MM.1S (cell line): ENCODE data around the gene FOXD2.

Experiments
- DNase-seq: peaks from one replicate; pipeline ENCODE4 v3.0.0-alpha.2; 2015
- H2AFZ ChIP-seq: fragments of 300-600 bp; sonication (generic); 2 replicates; pipeline ENCODE4 v1.6.0; 2016; ENCODE audit warnings: antibody characterized with exemption, low read length
- H3F3A ChIP-seq: fragments of 300-600 bp; sonication (generic); 2 replicates; pipeline ENCODE4 v1.6.1; 2016; ENCODE audit warnings: mild to moderate bottlenecking, antibody characterized with exemption, low read length, moderate library complexity, mixed read lengths; ENCODE audit not compliant: insufficient read depth
- H3K27ac ChIP-seq: fragments of 300-600 bp; sonication (generic); 2 replicates; pipeline ENCODE4 v1.5.1; 2016; ENCODE audit warnings: mild to moderate bottlenecking, low read length
- H3K27me3 ChIP-seq: fragments of 300-600 bp; sonication (generic); replicated peaks from 2 replicates; pipeline ENCODE4 v1.6.0; 2016; ENCODE audit warnings: low read length; ENCODE audit not compliant: insufficient read depth
- H3K36me3 ChIP-seq: fragments of 300-600 bp; sonication (generic); replicated peaks from 2 replicates; pipeline ENCODE4 v1.6.1; 2016; ENCODE audit warnings: mild to moderate bottlenecking, low read length, mixed read lengths; ENCODE audit not compliant: insufficient read depth
- H3K4me1 ChIP-seq: fragments of 300-600 bp; sonication (generic); 2 replicates; pipeline ENCODE4 v1.6.1; 2016; ENCODE audit warnings: low read length, mixed read lengths
- H3K4me2 ChIP-seq: fragments of 300-600 bp; sonication (generic); 2 replicates; pipeline ENCODE4 v1.6.0; 2016; ENCODE audit warnings: low read depth, low read length
- H3K4me3 ChIP-seq: fragments of 300-600 bp; sonication (generic); 2 replicates; pipeline ENCODE4 v1.5.1; 2016; ENCODE audit warnings: low read length, mixed read lengths
- H3K79me2 ChIP-seq: fragments of 300-600 bp; sonication (generic); 2 replicates; pipeline ENCODE4 v1.6.1; 2016; ENCODE audit warnings: mixed run types, low read length, mixed read lengths
- H3K9ac ChIP-seq: fragments of 300-600 bp; sonication (generic); 2 replicates; pipeline ENCODE4 v1.6.1; 2016; ENCODE audit warnings: low read length, mixed read lengths
- H3K9me2 ChIP-seq: fragments of 300-600 bp; sonication (generic); replicated peaks from 2 replicates; pipeline ENCODE4 v1.6.1; 2016; ENCODE audit warnings: mild to moderate bottlenecking, low read length, mixed read lengths; ENCODE audit not compliant: insufficient read depth
- H3K9me3 ChIP-seq: fragments of 300-600 bp; sonication (generic); replicated peaks from 2 replicates; pipeline ENCODE4 v1.6.1; 2016; ENCODE audit warnings: mild to moderate bottlenecking, low read length, mixed read lengths; ENCODE audit not compliant: insufficient read depth
- H4K20me1 ChIP-seq: fragments of 300-600 bp; sonication (generic); 2 replicates; pipeline ENCODE4 v1.6.1; 2016; ENCODE audit warnings: mild to moderate bottlenecking, low read length, moderate library complexity, mixed read lengths; ENCODE audit not compliant: insufficient read depth
- EZH2 ChIP-seq: fragments of 300-600 bp; sonication (generic); optimal IDR thresholded peaks from 2 replicates; pipeline ENCODE3; 2017; ENCODE audit warnings: low read depth, mild to moderate bottlenecking, antibody characterized with exemption, low read length, mixed read lengths
- EZH2phosphoT487 ChIP-seq: fragments of 300-600 bp; sonication (generic); IDR thresholded peaks from 2 replicates; pipeline ENCODE4 v1.6.1; 2018; ENCODE audit warnings: antibody characterized with exemption, low read length
- TF ChIP-seq, protein P1 (sequence below): fragments of 300-600 bp; sonication (generic); IDR thresholded peaks from 2 replicates; pipeline ENCODE4 v1.5.1; 2016; ENCODE audit warnings: antibody characterized with exemption, low read length, mixed read lengths

FOXD2 gene

DNA sequence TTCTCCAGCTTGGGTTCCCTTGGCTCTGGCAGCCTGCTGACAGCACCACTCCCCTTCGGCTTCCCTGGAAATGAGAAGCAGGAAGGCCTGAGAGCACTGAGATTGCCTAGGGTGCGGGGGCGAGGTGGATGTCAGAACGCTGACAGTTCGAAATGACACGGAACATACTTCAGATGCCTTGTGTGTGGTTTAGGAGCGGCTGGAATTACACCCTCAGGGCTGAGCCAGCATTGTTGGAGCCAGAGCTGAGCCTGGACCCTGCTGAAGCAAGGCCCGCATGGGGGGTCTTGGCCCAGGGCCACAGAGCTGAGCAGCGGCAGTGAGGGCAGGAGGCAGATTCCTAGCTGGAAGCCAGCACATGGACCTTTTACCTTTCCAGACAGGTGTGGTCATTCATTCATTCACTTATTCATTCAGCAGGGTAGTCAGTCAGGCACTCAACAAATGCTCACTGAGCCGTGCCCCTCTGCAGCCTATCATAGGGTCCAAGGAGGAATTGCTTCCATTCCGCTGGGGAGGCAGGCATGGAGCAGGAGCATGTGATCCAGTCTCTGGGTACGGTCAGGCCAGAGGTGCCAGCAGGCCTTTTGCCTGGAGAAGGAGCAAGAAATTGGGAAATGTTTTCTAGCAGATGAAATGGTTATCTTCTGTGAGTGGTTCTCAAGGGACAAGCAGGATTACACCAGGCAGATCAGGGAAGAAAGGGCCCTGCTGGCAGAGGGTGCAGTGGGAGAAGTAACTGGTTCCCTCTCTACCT is 28.4 kb upstream of the FOXD2 start:
- Histone ChIP-seq H3K27me3 (no peaks in the 10 kb centered on the region), H3K4me1 (no peaks in the 10 kb centered on the region), H3K9me2 (no peaks in the 10 kb centered on the region), H3K36me3 (no peaks in the 10 kb centered on the region), H4K20me1 (no peaks in the 10 kb centered on the region), H3K4me2 (no peak overlapping the region), H2AFZ (no peak overlapping the region), H3K4me3 (no peak overlapping the region), H3K27ac (no peak overlapping the region), H3K79me2 (no peaks in the 10 kb centered on the region), H3F3A (no peaks in the 10 kb centered on the region), H3K9ac (no peak overlapping the region), H3K9me3 (no peaks in the 10 kb centered on the region)
- DNase-seq: no peak
- no peak for TF ChIP-seq EZH2phosphoT487
- TF ChIP-seq, protein P1, sequence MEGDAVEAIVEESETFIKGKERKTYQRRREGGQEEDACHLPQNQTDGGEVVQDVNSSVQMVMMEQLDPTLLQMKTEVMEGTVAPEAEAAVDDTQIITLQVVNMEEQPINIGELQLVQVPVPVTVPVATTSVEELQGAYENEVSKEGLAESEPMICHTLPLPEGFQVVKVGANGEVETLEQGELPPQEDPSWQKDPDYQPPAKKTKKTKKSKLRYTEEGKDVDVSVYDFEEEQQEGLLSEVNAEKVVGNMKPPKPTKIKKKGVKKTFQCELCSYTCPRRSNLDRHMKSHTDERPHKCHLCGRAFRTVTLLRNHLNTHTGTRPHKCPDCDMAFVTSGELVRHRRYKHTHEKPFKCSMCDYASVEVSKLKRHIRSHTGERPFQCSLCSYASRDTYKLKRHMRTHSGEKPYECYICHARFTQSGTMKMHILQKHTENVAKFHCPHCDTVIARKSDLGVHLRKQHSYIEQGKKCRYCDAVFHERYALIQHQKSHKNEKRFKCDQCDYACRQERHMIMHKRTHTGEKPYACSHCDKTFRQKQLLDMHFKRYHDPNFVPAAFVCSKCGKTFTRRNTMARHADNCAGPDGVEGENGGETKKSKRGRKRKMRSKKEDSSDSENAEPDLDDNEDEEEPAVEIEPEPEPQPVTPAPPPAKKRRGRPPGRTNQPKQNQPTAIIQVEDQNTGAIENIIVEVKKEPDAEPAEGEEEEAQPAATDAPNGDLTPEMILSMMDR: no peak
- no peak for TF ChIP-seq EZH2

DNA sequence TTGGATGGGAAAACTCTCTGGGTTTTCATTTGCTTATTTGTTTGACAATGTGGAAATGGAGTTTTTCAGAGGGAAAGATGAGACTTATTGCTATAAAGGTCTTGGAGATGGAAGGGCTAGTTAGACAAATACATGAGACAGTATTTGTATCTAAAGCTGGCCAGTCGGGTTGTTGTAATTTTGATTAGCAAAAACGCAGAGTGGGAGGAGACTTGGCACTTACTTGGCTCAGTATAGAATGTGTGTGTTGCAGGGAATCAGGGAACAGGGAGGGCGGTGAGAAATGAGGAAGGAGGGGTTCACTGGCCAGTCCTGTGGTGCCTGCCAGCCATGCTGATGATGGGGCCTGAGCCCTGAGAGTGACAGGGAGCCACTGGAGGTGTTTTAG is 27.8 kb upstream of the FOXD2 start:
- Histone ChIP-seq H3K9ac (no peak overlapping the region), H3K36me3 (no peaks in the 10 kb centered on the region), H3K27me3 (no peaks in the 10 kb centered on the region), H3K4me2 (no peak overlapping the region), H3K79me2 (no peaks in the 10 kb centered on the region), H3K4me1 (no peaks in the 10 kb centered on the region), H3K4me3 (no peak overlapping the region), H2AFZ (no peak overlapping the region), H3K27ac (no peak overlapping the region), H4K20me1 (no peaks in the 10 kb centered on the region), H3K9me3 (no peaks in the 10 kb centered on the region), H3F3A (no peaks in the 10 kb centered on the region), H3K9me2 (no peaks in the 10 kb centered on the region)
- no peak for DNase-seq
- TF ChIP-seq, protein P1: no peak
- TF ChIP-seq EZH2phosphoT487: no peak
- TF ChIP-seq EZH2: no peak

DNA sequence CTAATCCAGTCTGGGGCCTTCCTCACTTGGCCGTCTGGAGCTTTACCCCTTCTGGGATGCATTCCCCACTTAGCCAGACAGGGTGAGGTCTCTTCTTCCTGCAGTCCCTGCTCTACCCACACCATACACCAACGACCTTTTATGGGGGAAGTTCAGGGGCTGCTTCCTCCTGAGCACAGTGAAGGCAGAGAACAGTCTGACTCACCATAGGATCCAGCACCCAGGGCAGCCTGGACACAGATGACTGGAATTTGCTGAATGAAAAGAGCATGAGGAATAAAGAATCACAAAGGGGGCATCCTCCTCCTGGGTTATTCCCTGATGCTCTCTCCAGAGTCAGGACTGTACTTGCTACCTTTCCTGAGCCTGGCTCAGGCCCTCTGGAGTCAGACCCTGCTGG is 26.4 kb upstream of the FOXD2 start:
- Histone ChIP-seq H3K36me3 (no peaks in the 10 kb centered on the region), H3F3A (no peaks in the 10 kb centered on the region), H4K20me1 (no peaks in the 10 kb centered on the region), H3K4me2 (no peak overlapping the region), H3K9me3 (no peaks in the 10 kb centered on the region), H3K27me3 (no peaks in the 10 kb centered on the region), H3K4me1 (no peaks in the 10 kb centered on the region), H2AFZ (no peak overlapping the region), H3K4me3 (no peak overlapping the region), H3K9me2 (no peaks in the 10 kb centered on the region), H3K79me2 (no peaks in the 10 kb centered on the region), H3K9ac (no peak overlapping the region), H3K27ac (no peak overlapping the region)
- DNase-seq: no peak
- TF ChIP-seq EZH2 (no peak), EZH2phosphoT487 (no peak)
- TF ChIP-seq, protein P1: no peak
